ENCODE results near the gene IL4I1. TPM values are rescaled to one million over a fixed set of nuclear protein-coding genes. Genes with fewer than 3 reads are reported as not detected.

IL4I1 gene
- total RNA-seq, 1 donor from 2014 or later = 0.24 TPM

- peak overlapping the region; percentile 90 for H3K27ac Mint-ChIP-seq
- H3K4me3 Mint-ChIP-seq (ENCODE audit: low read depth) = no peak overlapping the region
- no peaks in the 10 kb centered on the region for H3K27me3 Mint-ChIP-seq
- peak; percentile 40 for TF ChIP-seq CTCF (IDR thresholded peaks at IDR 0.05; ENCODE audit: unreplicated experiment)
- peaks cover 35% of the 10 kb centered on the region for H3K36me3 Mint-ChIP-seq (ENCODE audit: insufficient read depth)
- H3K9me3 Mint-ChIP-seq (ENCODE audit: low read depth) = no peaks in the 10 kb centered on the region
- peaks cover 29% of the 10 kb centered on the region for H3K4me1 Mint-ChIP-seq (ENCODE audit: low read depth)
- no peak for DNase-seq (ENCODE audit: low spot score, unreplicated experiment)
Measured at GRCh38 chr19:49916839-49917733, 20.4 kb upstream of the IL4I1 start.

GRCh38 chr19:49915271-49915670 lies 18.6 kb upstream of the IL4I1 start:
- Mint-ChIP-seq H3K27me3 (no peaks in the 10 kb centered on the region), H3K27ac (no peak overlapping the region), H3K4me1 (ENCODE audit: low read depth) (peaks cover 16% of the 10 kb centered on the region), H3K36me3 (ENCODE audit: insufficient read depth) (peaks cover 33% of the 10 kb centered on the region), H3K4me3 (ENCODE audit: low read depth) (no peak overlapping the region), H3K9me3 (ENCODE audit: low read depth) (no peaks in the 10 kb centered on the region)
- peak; percentile 19 for TF ChIP-seq CTCF (IDR thresholded peaks at IDR 0.05; ENCODE audit: unreplicated experiment)
- DNase-seq (ENCODE audit: low spot score, unreplicated experiment) = no peak

GRCh38 chr19:49913720-49914119 lies 17.0 kb upstream of the IL4I1 start:
- H3K4me3 Mint-ChIP-seq (ENCODE audit: low read depth) = no peak overlapping the region
- TF ChIP-seq CTCF (IDR thresholded peaks at IDR 0.05; ENCODE audit: unreplicated experiment) = no peak
- no peak for DNase-seq (ENCODE audit: low spot score, unreplicated experiment)
- peaks cover 32% of the 10 kb centered on the region for H3K36me3 Mint-ChIP-seq (ENCODE audit: insufficient read depth)
- H3K27ac Mint-ChIP-seq = peak overlapping the region; percentile 78
- no peaks in the 10 kb centered on the region for H3K9me3 Mint-ChIP-seq (ENCODE audit: low read depth)
- peaks cover 16% of the 10 kb centered on the region for H3K4me1 Mint-ChIP-seq (ENCODE audit: low read depth)
- H3K27me3 Mint-ChIP-seq = no peaks in the 10 kb centered on the region

GRCh38 chr19:49912965-49913685 lies 16.4 kb upstream of the IL4I1 start:
- no peaks in the 10 kb centered on the region for H3K9me3 Mint-ChIP-seq (ENCODE audit: low read depth)
- H3K4me3 Mint-ChIP-seq (ENCODE audit: low read depth) = no peak overlapping the region
- no peaks in the 10 kb centered on the region for H3K27me3 Mint-ChIP-seq
- no peak for DNase-seq (ENCODE audit: low spot score, unreplicated experiment)
- H3K4me1 Mint-ChIP-seq (ENCODE audit: low read depth) = peaks cover 16% of the 10 kb centered on the region
- peaks cover 30% of the 10 kb centered on the region for H3K36me3 Mint-ChIP-seq (ENCODE audit: insufficient read depth)
- H3K27ac Mint-ChIP-seq = peak overlapping the region; percentile 78
- peak; percentile 50 for TF ChIP-seq CTCF (IDR thresholded peaks at IDR 0.05; ENCODE audit: unreplicated experiment)

GRCh38 chr19:49911381-49912145 lies 14.9 kb upstream of the IL4I1 start:
- Mint-ChIP-seq H3K4me3 (ENCODE audit: low read depth) (no peak overlapping the region), H3K27me3 (no peaks in the 10 kb centered on the region), H3K27ac (peak overlapping the region; percentile 1), H3K9me3 (ENCODE audit: low read depth) (no peaks in the 10 kb centered on the region), H3K4me1 (ENCODE audit: low read depth) (peaks cover 13% of the 10 kb centered on the region), H3K36me3 (ENCODE audit: insufficient read depth) (peaks cover 30% of the 10 kb centered on the region)
- no peak for TF ChIP-seq CTCF (IDR thresholded peaks at IDR 0.05; ENCODE audit: unreplicated experiment)
- DNase-seq (ENCODE audit: low spot score, unreplicated experiment) = no peak
